H1 (cell line): Measurements from ENCODE around the gene AOAH.

Source experiments
- CHD1 ChIP-seq: IDR thresholded peaks from 2 replicates; pipeline ENCODE4 v1.6.1; 2012; ENCODE audit warnings: low read depth, low read length, improper control_type of control experiment
- CHD2 ChIP-seq: IDR thresholded peaks from 2 replicates; pipeline ENCODE4 v1.6.1; 2012; ENCODE audit warnings: low read length, improper control_type of control experiment
- CREB1 ChIP-seq: IDR thresholded peaks from 2 replicates; pipeline ENCODE4 v1.6.1; 2012; ENCODE audit warnings: inconsistent platforms
- FOSL1 ChIP-seq: IDR thresholded peaks from 2 replicates; pipeline ENCODE4 v1.6.1; 2011; ENCODE audit warnings: mild to moderate bottlenecking, low read depth, low read length, moderate library complexity; ENCODE audit not compliant: insufficient read depth
- POLR2AphosphoS5 ChIP-seq: IDR thresholded peaks from 2 replicates; pipeline ENCODE4 v1.6.1; 2011; ENCODE audit warnings: low read depth, low read length
- RBBP5 ChIP-seq: IDR thresholded peaks from 2 replicates; pipeline ENCODE4 v1.7.1; 2012; ENCODE audit warnings: low read depth, mild to moderate bottlenecking, inconsistent platforms, low read length, moderate library complexity, borderline replicate concordance
- SP1 ChIP-seq: IDR thresholded peaks from 2 replicates; pipeline ENCODE4 v1.6.1; 2011; ENCODE audit warnings: low read depth, low read length
- TAF1 ChIP-seq: IDR thresholded peaks from 2 replicates; pipeline ENCODE4 v1.6.1; 2011; ENCODE audit warnings: mild to moderate bottlenecking, low read depth, low read length
- ZNF274 ChIP-seq: IDR thresholded peaks from 2 replicates; pipeline ENCODE4 v1.7.0; 2012; ENCODE audit warnings: low read length, borderline replicate concordance; ENCODE audit errors: extremely low read depth
- TF ChIP-seq, protein P1 (sequence below), 3 experiments: IDR thresholded peaks; 1 replicate in 2 of 3; 2 replicates in 1 of 3; pipeline versions ENCODE4 v1.5.1 to v1.6.1; 2011; ENCODE audit warnings: low read length in 3 of 3, mild to moderate bottlenecking in 3 of 3, inconsistent platforms in 2 of 3, low read depth in 1 of 3, moderate library complexity in 1 of 3; ENCODE audit not compliant: insufficient read depth in 1 of 3; ENCODE audit errors: control extremely low read depth in 1 of 3
- TF ChIP-seq, protein P2 (sequence below): IDR thresholded peaks from 2 replicates; pipeline ENCODE4 v1.6.1; 2012; ENCODE audit warnings: inconsistent platforms

DNA sequence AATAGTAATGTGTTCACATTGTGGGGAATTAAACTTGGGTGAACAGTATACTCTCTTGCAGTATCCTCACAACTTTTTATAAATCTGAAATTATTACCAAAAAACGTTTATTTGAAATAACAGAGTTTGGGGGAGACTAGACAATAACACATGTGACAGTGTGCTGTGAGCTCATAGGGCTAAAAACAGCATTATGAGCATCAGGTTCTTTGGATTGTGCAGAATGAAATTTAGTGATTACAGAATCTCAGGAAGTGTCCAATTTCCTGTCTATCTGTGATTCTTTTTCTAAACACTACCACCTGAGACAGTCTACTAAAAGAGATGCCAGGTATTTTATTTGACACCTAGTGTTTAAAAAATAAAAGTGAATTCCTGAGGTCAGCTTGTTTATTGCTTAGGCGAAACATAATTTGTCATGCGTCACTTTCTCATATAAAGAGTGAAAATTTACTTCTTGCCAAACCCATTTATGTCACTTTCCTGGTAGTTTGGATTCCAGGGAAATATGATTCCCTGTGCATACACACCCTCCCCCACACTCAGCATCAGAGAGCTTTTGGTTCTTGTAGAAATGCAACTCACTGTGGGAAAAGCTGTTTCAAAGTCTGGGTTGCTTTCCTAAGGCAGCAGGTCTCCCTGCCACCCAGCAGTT is 71.2 kb downstream of the AOAH start:
- TF ChIP-seq, protein P1, sequence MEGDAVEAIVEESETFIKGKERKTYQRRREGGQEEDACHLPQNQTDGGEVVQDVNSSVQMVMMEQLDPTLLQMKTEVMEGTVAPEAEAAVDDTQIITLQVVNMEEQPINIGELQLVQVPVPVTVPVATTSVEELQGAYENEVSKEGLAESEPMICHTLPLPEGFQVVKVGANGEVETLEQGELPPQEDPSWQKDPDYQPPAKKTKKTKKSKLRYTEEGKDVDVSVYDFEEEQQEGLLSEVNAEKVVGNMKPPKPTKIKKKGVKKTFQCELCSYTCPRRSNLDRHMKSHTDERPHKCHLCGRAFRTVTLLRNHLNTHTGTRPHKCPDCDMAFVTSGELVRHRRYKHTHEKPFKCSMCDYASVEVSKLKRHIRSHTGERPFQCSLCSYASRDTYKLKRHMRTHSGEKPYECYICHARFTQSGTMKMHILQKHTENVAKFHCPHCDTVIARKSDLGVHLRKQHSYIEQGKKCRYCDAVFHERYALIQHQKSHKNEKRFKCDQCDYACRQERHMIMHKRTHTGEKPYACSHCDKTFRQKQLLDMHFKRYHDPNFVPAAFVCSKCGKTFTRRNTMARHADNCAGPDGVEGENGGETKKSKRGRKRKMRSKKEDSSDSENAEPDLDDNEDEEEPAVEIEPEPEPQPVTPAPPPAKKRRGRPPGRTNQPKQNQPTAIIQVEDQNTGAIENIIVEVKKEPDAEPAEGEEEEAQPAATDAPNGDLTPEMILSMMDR (IDR thresholded peaks at IDR 0.05; ENCODE audit: control extremely low read depth in 1 of 3, insufficient read depth in 1 of 3, low read depth in 1 of 3, low read length in 3 of 3): no peak
- no peak for TF ChIP-seq POLR2AphosphoS5
- no peak for TF ChIP-seq CHD2
- TF ChIP-seq, protein P2, sequence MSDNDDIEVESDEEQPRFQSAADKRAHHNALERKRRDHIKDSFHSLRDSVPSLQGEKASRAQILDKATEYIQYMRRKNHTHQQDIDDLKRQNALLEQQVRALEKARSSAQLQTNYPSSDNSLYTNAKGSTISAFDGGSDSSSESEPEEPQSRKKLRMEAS: no peak
- TF ChIP-seq SP1: no peak
- no peak for TF ChIP-seq FOSL1
- no peak for TF ChIP-seq ZNF274
- no peak for TF ChIP-seq RBBP5
- no peak for TF ChIP-seq CHD1
- no peak for TF ChIP-seq TAF1
- TF ChIP-seq CREB1: no peak
